Panc1 (cell line): Measurements from ENCODE around the gene SLC25A34. TPM values are rescaled to one million over a fixed set of nuclear protein-coding genes. Genes with fewer than 3 reads are reported as not detected.

Source experiments
- ATAC-seq: fragments of 200-7000 bp; cut with Tn5 transposase; 2 replicates; pipeline ENCODE4 v1.9.1; 2020; ENCODE audit warnings: mild to moderate bottlenecking, moderate library complexity
- BruUV-seq: library from RNA; stranded (reverse); fragments of 400-500 nt; replicated peaks from 2 replicates; lab custom pipeline; 2021; lab: Mats Ljungman, UMichigan
- CTCF ChIA-PET: fragments of 300-600 bp; sonication (Branson Sonifier 250); formaldehyde crosslinking; loops from one replicate; lab custom pipeline; 2022; ENCODE audit warnings: antibody characterized with exemption; lab: Charles Lee
- POLR2A ChIA-PET: fragments of 300-600 bp; sonication (Branson Sonifier 250); formaldehyde crosslinking; loops from one replicate; lab custom pipeline; 2022; ENCODE audit warnings: antibody characterized with exemption; lab: Charles Lee
- DNase-seq: peaks from one replicate; pipeline ENCODE4 v3.0.0-alpha.2; 2010; ENCODE audit warnings: low read depth, low spot score
- H3K27ac ChIP-seq: 2 replicates; pipeline ENCODE4 v1.5.1; 2011; ENCODE audit warnings: mild to moderate bottlenecking, low read length, inconsistent platforms
- H3K27me3 ChIP-seq: fragments of 200-500 bp; sonication (Bioruptor generic); 2 replicates; pipeline ENCODE4 v1.6.0; 2014; ENCODE audit warnings: low read length, inconsistent platforms; ENCODE audit not compliant: control insufficient read depth, insufficient read depth
- H3K36me3 ChIP-seq: fragments of 200-500 bp; sonication (Bioruptor generic); 2 replicates; pipeline ENCODE4 v1.5.1; 2014; ENCODE audit warnings: inconsistent platforms, mild to moderate bottlenecking, low read length, moderate library complexity; ENCODE audit not compliant: control insufficient read depth, insufficient read depth
- H3K4me1 ChIP-seq: 2 replicates; pipeline ENCODE4 v1.5.1; 2011; ENCODE audit warnings: inconsistent platforms, mild to moderate bottlenecking, low read length, moderate library complexity; ENCODE audit not compliant: control insufficient read depth, insufficient read depth
- H3K4me3 ChIP-seq, 2 experiments: 2 replicates each; pipeline ENCODE4 v1.5.1; 2011 to 2012; ENCODE audit warnings: low read depth in 2 of 2, low read length in 2 of 2, mild to moderate bottlenecking in 2 of 2, inconsistent platforms in 1 of 2, moderate library complexity in 1 of 2
- H3K9me3 ChIP-seq: fragments of 200-500 bp; sonication (Bioruptor generic); 2 replicates; pipeline ENCODE4 v1.5.1; 2014; ENCODE audit warnings: low read depth, mild to moderate bottlenecking, inconsistent platforms, low read length, moderate library complexity; ENCODE audit not compliant: control insufficient read depth, insufficient read depth
- CTCF ChIP-seq: fragments of 450-650 bp; IDR thresholded peaks from 2 replicates; pipeline ENCODE4 v1.5.1; 2017; ENCODE audit warnings: mild to moderate bottlenecking
- POLR2AphosphoS5 ChIP-seq: IDR thresholded peaks from 2 replicates; pipeline ENCODE4 v1.6.1; 2012; ENCODE audit warnings: mild to moderate bottlenecking, low read depth, low read length, moderate library complexity
- REST ChIP-seq, 2 experiments: IDR thresholded peaks; 2 replicates each; pipeline ENCODE4 v1.6.1; 2011 to 2012; ENCODE audit warnings: low read depth in 2 of 2, control low read depth in 1 of 2, low read length in 1 of 2, mild to moderate bottlenecking in 1 of 2, moderate library complexity in 1 of 2; ENCODE audit not compliant: insufficient read depth in 1 of 2
- SIN3A ChIP-seq: IDR thresholded peaks from 2 replicates; pipeline ENCODE4 v1.6.1; 2012; ENCODE audit warnings: low read depth, mild to moderate bottlenecking, low read length, moderate library complexity, borderline replicate concordance; ENCODE audit not compliant: insufficient read depth
- TCF7L2 ChIP-seq: IDR thresholded peaks from 2 replicates; pipeline ENCODE4 v1.6.1; 2011; ENCODE audit warnings: mild to moderate bottlenecking, low read depth, low read length, inconsistent platforms
- in situ Hi-C: cut with HindIII; loops from 2 replicates; pipeline ENCODE4 v1.10.0; 2016; ENCODE audit warnings: low sequenced_read_pairs, low pct_unique_long_range_greater_than_20kb
- intact Hi-C: fragments of 100-400 bp; cut with micrococcal nuclease; formaldehyde crosslinking; loops from one replicate; pipeline ENCODE4 v1.10.0; 2022; ENCODE audit not compliant: unreplicated experiment
- total RNA-seq: library from RNA; stranded (reverse); gene quantifications from one replicate; pipeline ENCODE4 v1.2.1, GENCODE V29; 2021; ENCODE audit not compliant: unreplicated experiment

Gene SLC25A34
- total RNA-seq, 1 experiment from 2014 or later = 0.64 TPM

- no peak for ATAC-seq
- TF ChIP-seq TCF7L2 = no peak
- TF ChIP-seq CTCF = no peak
- TF ChIP-seq POLR2AphosphoS5 = no peak
- no peak for TF ChIP-seq SIN3A
- TF ChIP-seq REST (IDR thresholded peaks at IDR 0.05; ENCODE audit: insufficient read depth in 1 of 2, low read depth in 2 of 2, low read length in 1 of 2) = no peak
- CTCF ChIA-PET = interaction anchor here (0.6 kb wide), 1 partner anchor 63 kb away, joined by 4 read pairs; no protein-coding TSS in a partner anchor
These were observed 1.6 kb downstream of the SLC25A34 start for GRCh38 chr1:15737324-15738319.

GRCh38 chr1:15738416-15739113 is 2.5 kb downstream of the SLC25A34 start:
- intact Hi-C loops = no loop called here
- DNase-seq (no peak), ATAC-seq (no peak)
- H3K4me3 ChIP-seq = no peak overlapping the region
- TF ChIP-seq POLR2AphosphoS5 (no peak), CTCF (no peak), SIN3A (no peak), REST (IDR thresholded peaks at IDR 0.05; ENCODE audit: insufficient read depth in 1 of 2, low read depth in 2 of 2, low read length in 1 of 2) (no peak), TCF7L2 (no peak)
- no TSS peak for BruUV-seq
- ChIA-PET CTCF (interaction anchor here (0.6 kb wide), 1 partner anchor 62 kb away, joined by 4 read pairs; no protein-coding TSS in a partner anchor), POLR2A (interaction anchor here (0.5 kb wide), 1 partner anchor 149 kb away, joined by 9 read pairs; no protein-coding TSS in a partner anchor)
- H3K4me1 ChIP-seq = peaks cover 4% of the 10 kb centered on the region
- H3K27me3 ChIP-seq = no peaks in the 10 kb centered on the region
- no peaks in the 10 kb centered on the region for H3K9me3 ChIP-seq
- no peaks in the 10 kb centered on the region for H3K36me3 ChIP-seq
- no peak overlapping the region for H3K27ac ChIP-seq
- in situ Hi-C loops = no loop called here

More at GRCh38 chr1:15737324-15738319, 1.6 kb downstream of the SLC25A34 start:
- peaks cover 4% of the 10 kb centered on the region for H3K4me1 ChIP-seq
- H3K27me3 ChIP-seq = no peaks in the 10 kb centered on the region
- DNase-seq = no peak
- H3K36me3 ChIP-seq = no peaks in the 10 kb centered on the region
- H3K27ac ChIP-seq = no peak overlapping the region
- POLR2A ChIA-PET = interaction anchor here (0.5 to 0.6 kb wide), 2 partner anchors 16 to 18 kb away, joined by 4 read pairs; no protein-coding TSS in a partner anchor
- no peaks in the 10 kb centered on the region for H3K9me3 ChIP-seq
- intact Hi-C loops = no loop called here
- in situ Hi-C loops = no loop called here
- H3K4me3 ChIP-seq = no peak overlapping the region
- BruUV-seq = no TSS peak
